ENCODE measurements around the gene INO80B. TPM values are rescaled to one million over a fixed set of nuclear protein-coding genes. Genes with fewer than 3 reads are reported as not detected.

INO80B gene
- total and polyA plus RNA-seq, 12 donors, result 13.6 to 133 (median 40.0) TPM

DNA sequence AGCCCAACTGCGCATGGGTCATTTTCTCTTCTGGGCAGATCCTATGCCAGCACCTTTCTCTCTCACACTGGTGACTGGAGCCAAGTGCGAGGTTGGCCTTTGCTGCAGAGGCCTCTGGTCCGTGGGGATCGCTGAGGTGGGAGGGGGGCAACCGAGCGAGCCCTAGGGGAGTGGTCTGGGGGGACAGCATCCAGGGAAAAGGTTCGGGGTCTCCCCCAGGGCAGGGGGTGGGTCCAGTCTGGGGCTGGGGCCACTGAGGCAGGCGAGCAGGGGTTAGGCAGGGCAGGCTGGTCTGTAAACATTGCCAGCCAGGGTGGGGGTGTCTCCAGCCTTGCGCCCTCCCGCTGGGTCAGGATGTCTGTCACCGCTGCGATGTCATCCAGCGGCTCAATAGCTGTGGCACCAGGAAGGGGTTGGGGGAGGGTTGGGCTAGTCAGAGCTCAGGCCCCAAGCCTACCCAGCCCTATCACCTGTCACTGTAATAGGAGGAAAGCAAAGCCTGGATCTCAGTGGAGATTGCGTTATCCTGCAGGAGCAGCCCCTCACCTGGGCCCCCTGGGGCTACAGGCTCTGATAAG is 28.6 kb upstream of the INO80B start:
- DNase-seq, result no peak
- no peaks in the 10 kb centered on the region for H3K9me3 ChIP-seq (replicated peaks in 1 of 3)
- TF ChIP-seq CTCF (IDR thresholded peaks at IDR 0.05), result no peak
- TF ChIP-seq POLR2A (IDR thresholded peaks at IDR 0.05), result no peak
- no peak overlapping the region for H3K4me3 ChIP-seq
- no peaks in the 10 kb centered on the region for H3K27me3 ChIP-seq
- WGBS, 4 donors, result 87 to 90% (median 88%) methylated on average over 6 to 14 of the region's 14 CpGs
- H3K4me1 ChIP-seq (replicated peaks in 1 of 2), result peaks cover under 1 to 5% of the 10 kb centered on the region in 2 donors
- H3K36me3 ChIP-seq (replicated peaks in 1 of 2), result peaks cover 0 to 53% of the 10 kb centered on the region in 2 donors
- no peak overlapping the region for H3K27ac ChIP-seq
- intact Hi-C loops (cut with DNase I), result no loop called here

GRCh38 chr2:74427551-74427950 is 27.3 kb upstream of the INO80B start:
- H3K27me3 ChIP-seq, result no peaks in the 10 kb centered on the region
- WGBS, 4 donors, result 62 to 89% (median 85%) methylated on average over 3 of the region's 3 CpGs
- intact Hi-C loops (cut with DNase I), result no loop called here
- H3K36me3 ChIP-seq (replicated peaks in 1 of 2), result peaks cover 0 to 55% of the 10 kb centered on the region in 2 donors
- H3K27ac ChIP-seq, result no peak overlapping the region
- H3K4me3 ChIP-seq, result no peak overlapping the region
- no peaks in the 10 kb centered on the region for H3K4me1 ChIP-seq (replicated peaks in 1 of 2)
- H3K9me3 ChIP-seq (replicated peaks in 1 of 3), result no peaks in the 10 kb centered on the region
- DNase-seq, result no peak
- TF ChIP-seq CTCF (IDR thresholded peaks at IDR 0.05) (no peak), POLR2A (IDR thresholded peaks at IDR 0.05) (no peak)

GRCh38 chr2:74428675-74429074 is 26.2 kb upstream of the INO80B start:
- no peak for DNase-seq
- TF ChIP-seq POLR2A (IDR thresholded peaks at IDR 0.05), result no peak
- no peak for TF ChIP-seq CTCF (IDR thresholded peaks at IDR 0.05)
- no peak overlapping the region for H3K4me3 ChIP-seq
- no peaks in the 10 kb centered on the region for H3K4me1 ChIP-seq (replicated peaks in 1 of 2)
- 90 to 95% (median 93%) methylated on average over 5 of the region's 5 CpGs for WGBS, 4 donors
- H3K9me3 ChIP-seq (replicated peaks in 1 of 3), result no peaks in the 10 kb centered on the region
- no peak overlapping the region for H3K27ac ChIP-seq
- H3K36me3 ChIP-seq (replicated peaks in 1 of 2), result peaks cover 0 to 55% of the 10 kb centered on the region in 2 donors
- H3K27me3 ChIP-seq, result no peaks in the 10 kb centered on the region
- intact Hi-C loops (cut with DNase I), result no loop called here

DNA sequence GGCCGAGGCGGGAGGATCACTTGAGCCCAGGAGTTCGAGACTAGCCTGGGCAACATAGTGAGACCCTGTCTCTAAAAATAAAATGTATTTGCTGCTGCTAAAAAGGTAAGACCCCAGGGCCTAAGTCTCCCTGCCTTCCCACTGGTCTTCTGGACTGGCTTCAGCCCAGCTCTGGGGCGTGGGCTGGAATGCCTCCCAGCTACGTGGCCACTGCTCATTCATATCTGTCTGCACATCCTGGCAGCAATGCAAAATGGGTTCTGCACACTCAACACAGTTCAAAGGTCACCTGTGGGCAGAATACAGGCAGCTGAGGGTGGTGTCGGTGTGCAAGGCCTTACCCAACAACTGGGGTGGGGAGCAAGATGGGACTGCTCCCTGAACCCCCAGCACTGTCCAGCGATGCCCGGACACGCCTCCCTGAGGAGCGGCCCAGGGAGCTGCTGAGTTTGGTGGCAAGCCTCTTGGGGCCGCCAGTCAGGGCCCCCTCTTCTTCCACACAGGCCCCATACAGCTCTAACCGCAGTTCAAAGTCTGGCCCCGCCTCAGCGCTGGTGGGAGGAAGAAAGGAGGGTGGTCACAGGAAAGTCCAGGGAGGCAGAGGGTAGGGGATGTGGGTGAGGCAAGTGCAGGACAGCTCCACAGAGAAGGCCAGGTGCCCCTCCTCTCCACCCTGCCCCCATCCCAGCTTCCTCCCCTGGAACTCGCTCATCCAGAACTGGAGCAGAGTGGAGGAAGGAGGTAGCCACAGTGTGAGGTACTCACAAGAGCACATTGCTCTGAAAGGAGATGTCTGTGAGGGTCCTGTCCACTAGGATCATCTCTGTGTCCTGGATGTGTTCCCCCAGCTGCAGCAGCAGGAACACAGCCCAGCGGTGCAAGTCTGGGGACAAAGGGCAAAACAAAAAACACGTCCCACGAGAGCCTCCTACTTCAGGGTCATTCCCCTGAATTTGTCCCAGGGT is 25.1 kb upstream of the INO80B start:
- Histone ChIP-seq H3K4me1 (replicated peaks in 1 of 2) (no peaks in the 10 kb centered on the region), H3K4me3 (no peak overlapping the region), H3K27ac (no peak overlapping the region), H3K36me3 (replicated peaks in 1 of 2) (peaks cover 0 to 55% of the 10 kb centered on the region in 2 donors), H3K9me3 (replicated peaks in 1 of 3) (no peaks in the 10 kb centered on the region), H3K27me3 (no peaks in the 10 kb centered on the region)
- intact Hi-C loops (cut with DNase I), result no loop called here
- WGBS, 4 donors, result 88 to 96% (median 92%) methylated on average over 10 to 18 of the region's 18 CpGs
- DNase-seq, result no peak
- no peak for TF ChIP-seq CTCF (IDR thresholded peaks at IDR 0.05)
- TF ChIP-seq POLR2A (IDR thresholded peaks at IDR 0.05), result no peak
